ENCODE measurements around the gene ULK4.

DNA sequence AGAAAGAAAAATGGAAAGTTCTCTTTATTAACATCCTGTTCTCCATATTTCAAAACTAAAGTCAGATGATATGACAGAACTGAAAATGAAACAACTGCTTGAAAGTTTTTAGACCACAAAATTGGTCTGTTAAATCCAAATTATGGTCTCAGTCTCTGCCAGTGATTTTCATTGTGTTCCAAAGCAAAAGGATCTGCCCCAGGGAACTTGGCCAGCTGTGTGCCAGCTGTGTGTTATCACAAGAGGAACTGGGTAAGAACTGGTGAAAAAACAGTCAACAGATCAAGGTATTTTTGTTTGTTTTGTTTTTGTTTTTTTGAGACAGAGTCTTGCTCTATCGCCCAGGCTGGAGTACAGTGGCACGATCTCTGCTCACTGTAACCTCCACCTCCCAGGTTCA lies 439.3 kb downstream of the ULK4 start:
- TF ChIP-seq, protein P1, sequence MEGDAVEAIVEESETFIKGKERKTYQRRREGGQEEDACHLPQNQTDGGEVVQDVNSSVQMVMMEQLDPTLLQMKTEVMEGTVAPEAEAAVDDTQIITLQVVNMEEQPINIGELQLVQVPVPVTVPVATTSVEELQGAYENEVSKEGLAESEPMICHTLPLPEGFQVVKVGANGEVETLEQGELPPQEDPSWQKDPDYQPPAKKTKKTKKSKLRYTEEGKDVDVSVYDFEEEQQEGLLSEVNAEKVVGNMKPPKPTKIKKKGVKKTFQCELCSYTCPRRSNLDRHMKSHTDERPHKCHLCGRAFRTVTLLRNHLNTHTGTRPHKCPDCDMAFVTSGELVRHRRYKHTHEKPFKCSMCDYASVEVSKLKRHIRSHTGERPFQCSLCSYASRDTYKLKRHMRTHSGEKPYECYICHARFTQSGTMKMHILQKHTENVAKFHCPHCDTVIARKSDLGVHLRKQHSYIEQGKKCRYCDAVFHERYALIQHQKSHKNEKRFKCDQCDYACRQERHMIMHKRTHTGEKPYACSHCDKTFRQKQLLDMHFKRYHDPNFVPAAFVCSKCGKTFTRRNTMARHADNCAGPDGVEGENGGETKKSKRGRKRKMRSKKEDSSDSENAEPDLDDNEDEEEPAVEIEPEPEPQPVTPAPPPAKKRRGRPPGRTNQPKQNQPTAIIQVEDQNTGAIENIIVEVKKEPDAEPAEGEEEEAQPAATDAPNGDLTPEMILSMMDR (IDR thresholded peaks at IDR 0.05), result no peak
- TF ChIP-seq POLR2A (IDR thresholded peaks at IDR 0.05) (no peak), EP300 (IDR thresholded peaks at IDR 0.05) (no peak)

All from ovary (tissue), 3 donors.